Suppressor macrophage treated with lipopolysaccharide for 4 hours (primary cell): ENCODE measurements around the gene DACT1.

ENCODE experiments used
- DNase-seq: peaks from one replicate; pipeline ENCODE4 v3.0.0-alpha.2; 2020

The DACT1 gene

GRCh38 chr14:58668848-58669480 is 31.2 kb downstream of the DACT1 start:
- no peak for DNase-seq

GRCh38 chr14:58669556-58670200 is 31.9 kb downstream of the DACT1 start:
- no peak for DNase-seq

GRCh38 chr14:58671024-58671423 is 33.3 kb downstream of the DACT1 start:
- DNase-seq = no peak

GRCh38 chr14:58671436-58671835 is 33.7 kb downstream of the DACT1 start:
- DNase-seq = no peak

- no peak for DNase-seq
These were observed 36.0 kb downstream of the DACT1 start for GRCh38 chr14:58673722-58674121.

- DNase-seq = no peak
These were observed 39.2 kb downstream of the DACT1 start for GRCh38 chr14:58677001-58677400.

GRCh38 chr14:58677517-58677916 is 39.8 kb downstream of the DACT1 start:
- DNase-seq = no peak

- DNase-seq = no peak
These were observed 40.2 kb downstream of the DACT1 start for GRCh38 chr14:58677996-58678395.

- DNase-seq = no peak
These were observed 42.9 kb downstream of the DACT1 start for GRCh38 chr14:58680698-58681097.

- DNase-seq = no peak
These were observed 49.6 kb downstream of the DACT1 start for GRCh38 chr14:58687232-58687795.

- no peak for DNase-seq
These were observed 53.2 kb downstream of the DACT1 start for GRCh38 chr14:58690801-58691516.

- no peak for DNase-seq
These were observed 55.3 kb downstream of the DACT1 start for GRCh38 chr14:58693048-58693447.

GRCh38 chr14:58695514-58695913 is 57.8 kb downstream of the DACT1 start:
- DNase-seq = no peak

- no peak for DNase-seq
These were observed 59.6 kb downstream of the DACT1 start for GRCh38 chr14:58697266-58697929.
